HL-60 (cell line): ENCODE measurements around the gene DOK1.

Experiments
- POLR2AphosphoS5 ChIP-seq: IDR thresholded peaks from 2 replicates; pipeline ENCODE4 v1.6.1; 2012; ENCODE audit warnings: low read depth
- TF ChIP-seq, protein P1 (sequence below): IDR thresholded peaks from one replicate; pipeline ENCODE4 v1.5.1; 2011; ENCODE audit warnings: low read length, control low read depth, inconsistent platforms; ENCODE audit not compliant: insufficient read depth

GRCh38 chr2:74550231-74550630, 4.3 kb upstream of the DOK1 start:
- TF ChIP-seq, protein P1, sequence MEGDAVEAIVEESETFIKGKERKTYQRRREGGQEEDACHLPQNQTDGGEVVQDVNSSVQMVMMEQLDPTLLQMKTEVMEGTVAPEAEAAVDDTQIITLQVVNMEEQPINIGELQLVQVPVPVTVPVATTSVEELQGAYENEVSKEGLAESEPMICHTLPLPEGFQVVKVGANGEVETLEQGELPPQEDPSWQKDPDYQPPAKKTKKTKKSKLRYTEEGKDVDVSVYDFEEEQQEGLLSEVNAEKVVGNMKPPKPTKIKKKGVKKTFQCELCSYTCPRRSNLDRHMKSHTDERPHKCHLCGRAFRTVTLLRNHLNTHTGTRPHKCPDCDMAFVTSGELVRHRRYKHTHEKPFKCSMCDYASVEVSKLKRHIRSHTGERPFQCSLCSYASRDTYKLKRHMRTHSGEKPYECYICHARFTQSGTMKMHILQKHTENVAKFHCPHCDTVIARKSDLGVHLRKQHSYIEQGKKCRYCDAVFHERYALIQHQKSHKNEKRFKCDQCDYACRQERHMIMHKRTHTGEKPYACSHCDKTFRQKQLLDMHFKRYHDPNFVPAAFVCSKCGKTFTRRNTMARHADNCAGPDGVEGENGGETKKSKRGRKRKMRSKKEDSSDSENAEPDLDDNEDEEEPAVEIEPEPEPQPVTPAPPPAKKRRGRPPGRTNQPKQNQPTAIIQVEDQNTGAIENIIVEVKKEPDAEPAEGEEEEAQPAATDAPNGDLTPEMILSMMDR = no peak
- no peak for TF ChIP-seq POLR2AphosphoS5
